Stimulated activated CD4-positive, alpha-beta T cell treated with anti-CD3 and anti-CD28 coated beads, TNF-alpha, amount 100 ng/mL, for 48 hours (primary cell): ENCODE data around the gene ARHGAP26.
A peak's percentile ranks its signal among the peaks of the same experiment; 100 is the strongest.

Source experiments
- DNase-seq, 3 donors: peaks; one replicate each; pipeline ENCODE4 v3.0.0-alpha.2; 2020; ENCODE audit warnings: low read depth in 3 of 3

ARHGAP26 gene

DNA sequence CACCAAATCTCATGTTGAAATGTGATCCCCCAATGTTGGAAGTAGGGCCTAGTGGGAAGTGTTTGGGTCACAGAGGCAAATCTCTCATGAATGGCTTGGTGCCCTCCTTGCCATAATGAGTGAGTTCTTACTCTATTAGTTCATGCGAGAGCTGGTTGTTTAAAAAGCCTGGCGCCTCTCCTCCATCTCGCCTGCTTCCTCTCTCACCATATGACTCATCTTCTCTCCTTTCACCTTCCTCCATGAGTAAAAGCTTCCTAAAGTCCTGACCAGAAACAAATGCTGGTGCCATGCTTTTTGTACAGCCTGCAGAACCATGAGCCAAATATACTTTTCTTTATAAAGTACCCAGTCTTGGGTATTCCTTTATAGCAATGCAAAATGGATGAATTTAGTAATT, 20.9 kb upstream of the ARHGAP26 start:
- DNase-seq: no peak

GRCh38 chr5:142753116-142753631, 17.0 kb upstream of the ARHGAP26 start:
- DNase-seq: no peak

DNA sequence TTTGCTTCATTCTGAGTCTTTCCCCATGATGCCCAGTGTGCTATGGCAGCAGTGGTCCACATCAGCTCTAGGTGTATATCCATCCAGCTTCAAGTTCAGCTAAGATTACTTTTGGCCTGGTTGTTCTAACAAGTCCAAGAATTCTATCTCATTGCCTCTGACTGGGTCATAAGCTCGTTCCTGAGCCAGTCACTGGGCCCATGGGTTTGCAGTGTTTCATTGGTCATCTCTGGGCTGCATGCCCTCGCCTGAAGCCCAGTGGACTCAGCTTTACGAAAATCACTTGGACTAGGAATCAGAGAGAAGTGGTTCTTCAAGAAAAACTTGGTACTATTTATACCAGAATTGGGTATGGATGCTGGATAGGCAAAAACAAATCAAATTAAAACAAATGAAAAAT, 16.1 kb upstream of the ARHGAP26 start:
- DNase-seq: no peak

GRCh38 chr5:142756576-142756975, 13.6 kb upstream of the ARHGAP26 start:
- DNase-seq: no peak

- DNase-seq: no peak
These were observed 12.6 kb upstream of the ARHGAP26 start for GRCh38 chr5:142757564-142757963.

DNA sequence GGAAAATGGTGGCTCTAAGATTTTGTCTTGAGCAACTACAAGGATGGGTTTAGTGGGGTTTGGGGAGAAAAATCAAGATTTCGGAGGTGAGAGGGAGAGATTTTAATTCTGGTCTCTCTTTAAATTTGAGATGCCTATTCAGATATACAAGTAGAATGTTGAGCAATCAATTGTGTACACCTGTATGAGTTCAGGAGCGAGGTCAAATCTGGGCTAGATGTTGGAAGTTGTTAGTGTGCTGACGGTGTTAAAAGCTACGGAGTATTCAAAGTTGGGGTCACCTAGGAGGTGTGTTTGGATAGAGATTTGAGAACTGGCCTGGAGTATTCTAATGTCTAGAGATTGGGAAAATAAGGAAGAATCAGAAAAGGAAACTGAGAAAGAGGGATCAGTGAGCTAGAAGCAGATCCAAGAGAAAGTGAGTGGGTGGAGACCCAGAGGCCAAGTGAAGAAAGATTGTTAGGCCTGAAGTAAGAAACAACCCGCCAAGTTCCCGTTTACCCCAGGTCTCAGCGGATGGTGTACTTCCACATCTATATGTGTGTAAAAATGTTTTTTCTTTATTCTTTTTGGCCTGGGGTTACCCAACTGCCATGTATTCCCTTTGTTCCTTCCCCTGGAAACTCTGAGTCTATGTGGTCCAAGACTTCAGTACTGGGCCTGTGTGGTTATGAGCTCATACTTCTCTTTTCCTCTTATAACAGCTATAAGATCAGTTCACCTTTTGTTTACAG, 11.9 kb upstream of the ARHGAP26 start:
- DNase-seq: no peak

- DNase-seq: no peak
These were observed 11.4 kb upstream of the ARHGAP26 start for GRCh38 chr5:142758796-142759145.

- DNase-seq: no peak
These were observed 6.5 kb upstream of the ARHGAP26 start for GRCh38 chr5:142763701-142764100.

DNA sequence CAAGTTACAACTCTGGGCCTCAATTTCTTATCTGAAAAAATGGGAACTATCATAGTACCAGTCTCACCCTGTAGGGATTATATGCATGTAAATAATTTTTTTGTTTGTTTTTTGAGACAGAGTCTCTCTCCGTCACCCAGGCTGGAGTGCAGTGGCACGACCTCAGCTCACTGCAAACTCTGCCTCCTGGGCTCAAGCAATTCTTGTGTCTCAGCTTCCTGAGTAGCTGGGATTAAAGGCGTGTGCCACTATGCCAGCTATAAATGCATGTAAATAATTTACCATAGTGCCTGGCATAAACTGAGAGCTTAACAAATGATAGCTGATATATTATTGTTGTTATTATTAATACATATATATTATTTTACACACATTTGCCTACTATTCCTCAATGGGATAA, 3.0 kb upstream of the ARHGAP26 start:
- DNase-seq: no peak

- no peak for DNase-seq
These were observed 2.3 kb upstream of the ARHGAP26 start for GRCh38 chr5:142767911-142768310.

DNA sequence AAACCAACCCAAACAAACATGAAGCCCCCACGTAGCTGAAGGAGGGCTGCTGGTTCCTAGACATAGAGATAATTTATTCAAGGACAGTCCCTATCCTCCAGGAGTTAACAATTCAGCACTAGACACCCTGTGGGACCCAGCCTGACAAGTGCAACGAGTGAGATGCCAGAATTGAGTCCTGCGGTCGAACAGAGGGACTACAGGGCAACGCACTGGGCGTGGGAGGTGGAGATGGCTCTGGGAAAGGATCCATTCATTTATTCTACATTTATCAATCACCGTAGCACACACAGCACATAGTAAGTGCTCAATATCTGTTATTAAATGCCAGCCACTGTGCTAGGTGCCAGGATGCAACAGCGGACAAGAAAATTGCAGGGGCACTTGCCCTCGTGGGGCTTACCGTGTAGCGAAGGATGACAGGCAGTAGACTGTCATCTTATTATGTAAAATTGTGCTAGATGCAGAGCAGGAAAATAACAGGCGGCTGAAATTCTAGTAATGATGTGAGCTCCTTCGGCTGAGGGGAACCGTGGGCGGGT, 855 bp upstream of the ARHGAP26 start:
- peak in 1 of 3 donors; percentile 62 for DNase-seq

DNA sequence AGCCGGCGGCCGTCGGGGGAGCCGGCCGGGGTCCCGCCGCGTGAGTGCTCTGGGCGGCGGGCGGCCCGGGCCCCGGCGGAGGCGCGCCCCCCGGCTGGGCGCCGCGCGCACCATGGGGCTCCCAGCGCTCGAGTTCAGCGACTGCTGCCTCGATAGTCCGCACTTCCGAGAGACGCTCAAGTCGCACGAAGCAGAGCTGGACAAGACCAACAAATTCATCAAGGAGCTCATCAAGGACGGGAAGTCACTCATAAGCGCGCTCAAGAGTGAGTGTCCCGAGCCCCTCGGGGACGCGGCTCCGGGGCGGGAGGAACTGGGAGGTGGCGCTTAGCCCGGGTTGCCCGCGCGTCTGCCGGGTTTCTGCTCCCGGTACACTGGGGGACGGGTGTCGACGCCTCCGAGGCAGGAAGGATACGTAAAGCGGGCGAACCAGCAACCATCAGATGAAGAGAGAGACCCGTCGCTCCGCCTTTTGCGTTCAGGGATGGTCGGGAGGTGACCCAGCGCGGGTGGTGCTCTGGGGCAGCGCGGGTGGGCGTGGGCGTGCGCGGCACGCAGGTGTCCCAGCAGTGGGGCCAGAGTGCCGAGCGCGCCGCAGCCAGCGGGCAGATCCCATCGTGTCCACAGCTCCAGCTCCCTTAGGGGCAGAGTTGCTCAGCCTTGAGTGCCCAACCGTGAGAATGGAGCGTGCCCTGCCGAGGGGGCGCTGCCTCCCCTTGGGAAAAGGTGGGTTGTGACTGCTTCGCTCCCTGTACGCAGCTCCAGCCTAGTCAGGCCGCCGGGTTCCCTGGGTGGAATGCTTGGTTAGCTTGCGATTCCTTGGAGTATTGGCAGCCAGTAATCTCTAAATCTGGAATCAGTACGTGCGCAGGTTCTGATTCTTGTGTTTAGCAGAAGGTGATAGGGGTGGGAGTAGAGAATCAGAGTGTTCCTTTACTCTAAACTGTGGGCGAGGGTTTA, 753 bp downstream of the ARHGAP26 start:
- DNase-seq: peak in 2 of 3 donors; percentile 21 to 31

DNA sequence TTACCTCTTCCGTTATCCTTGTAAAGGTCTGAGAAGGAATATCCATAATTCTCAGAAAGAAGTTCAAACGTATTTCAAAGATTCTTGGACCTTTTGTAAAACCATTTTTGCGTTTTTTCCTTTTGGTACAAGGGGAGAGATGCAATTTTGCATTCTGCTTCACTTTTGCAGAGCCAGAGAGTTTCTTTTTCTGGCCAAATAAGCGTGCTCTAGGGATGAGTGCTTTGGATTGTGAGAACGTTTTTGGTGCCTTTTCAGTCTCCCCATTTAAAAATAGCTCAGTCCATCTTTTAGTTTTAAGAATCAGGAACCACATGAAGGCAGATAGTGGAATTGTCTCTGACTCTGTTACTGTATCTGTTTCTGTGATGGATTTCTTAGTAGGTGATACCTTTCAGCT, 1.5 kb downstream of the ARHGAP26 start:
- DNase-seq: no peak

DNA sequence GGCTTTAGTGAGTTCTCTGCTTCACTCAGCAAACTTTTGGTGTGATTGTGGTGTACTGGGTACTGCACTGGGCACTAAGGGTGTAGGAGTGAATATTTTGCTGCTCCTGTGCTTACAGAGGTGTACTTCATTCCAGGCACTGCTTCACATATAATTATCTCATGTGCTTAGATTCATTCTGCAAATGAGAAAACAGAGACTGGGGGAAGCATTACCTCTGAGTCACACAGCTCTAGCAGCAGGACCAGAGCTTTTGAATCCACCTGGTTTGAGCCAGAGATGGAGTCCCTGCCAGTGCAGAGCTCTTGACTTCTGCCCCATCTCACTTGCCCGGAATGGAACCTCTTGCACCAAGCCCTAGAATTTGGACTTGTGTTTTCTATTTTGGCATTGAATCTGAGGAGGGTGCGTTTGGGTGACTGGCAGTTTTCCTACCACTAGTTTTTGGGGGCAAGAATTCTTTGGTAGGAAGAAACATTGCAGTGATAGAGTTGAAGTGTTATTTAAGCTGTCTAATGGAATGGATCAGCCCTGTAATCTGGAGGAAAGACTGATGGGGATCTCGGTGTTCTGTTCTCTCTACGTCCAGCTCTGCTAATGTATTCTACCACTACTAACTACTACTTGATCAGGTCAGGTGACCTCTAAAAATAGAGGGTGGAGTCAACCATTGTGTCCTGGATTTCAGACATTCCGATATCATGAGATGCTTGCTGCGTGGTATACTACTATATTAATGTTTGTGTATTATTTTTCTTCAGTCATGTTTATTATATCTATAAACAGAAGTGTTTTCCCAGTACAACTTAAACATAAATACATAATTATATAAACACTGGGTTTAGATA, 2.5 kb downstream of the ARHGAP26 start:
- no peak for DNase-seq

GRCh38 chr5:142777099-142777498, 6.9 kb downstream of the ARHGAP26 start:
- no peak for DNase-seq

- DNase-seq: no peak
These were observed 7.7 kb downstream of the ARHGAP26 start for GRCh38 chr5:142777850-142778249.

DNA sequence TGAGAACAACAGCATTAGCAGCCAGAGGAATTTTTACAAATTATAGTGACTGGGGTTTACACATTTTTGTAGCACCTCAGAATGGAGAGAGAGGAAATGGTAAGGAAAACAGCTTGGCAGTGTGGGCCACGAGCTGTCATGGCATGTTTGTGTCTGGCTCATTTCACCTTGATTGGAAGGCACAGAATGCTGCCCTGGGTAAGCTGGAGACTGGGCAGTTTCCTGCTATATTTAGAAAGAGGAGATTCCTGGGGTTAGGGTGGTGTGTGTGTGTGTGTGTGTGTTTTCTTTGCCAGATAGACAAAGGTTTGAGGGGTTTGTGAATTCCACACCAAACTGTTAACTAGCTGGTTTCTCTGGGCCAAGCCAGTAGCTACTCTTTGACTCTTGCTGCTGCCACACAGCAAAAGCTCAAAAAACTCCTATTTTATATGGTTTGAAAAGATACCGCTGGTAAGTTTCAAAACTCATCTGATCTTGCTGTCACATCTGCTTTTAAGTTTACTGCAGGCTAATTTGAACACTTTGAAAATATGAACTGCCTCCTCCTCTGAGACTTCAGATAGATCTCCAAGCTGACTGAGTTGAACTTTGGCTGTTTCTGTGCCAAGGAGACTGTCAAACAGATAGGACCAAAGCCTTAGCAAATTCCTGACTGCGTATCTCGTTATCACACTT, 9.1 kb downstream of the ARHGAP26 start:
- no peak for DNase-seq

GRCh38 chr5:142780871-142781270, 10.7 kb downstream of the ARHGAP26 start:
- no peak for DNase-seq

DNA sequence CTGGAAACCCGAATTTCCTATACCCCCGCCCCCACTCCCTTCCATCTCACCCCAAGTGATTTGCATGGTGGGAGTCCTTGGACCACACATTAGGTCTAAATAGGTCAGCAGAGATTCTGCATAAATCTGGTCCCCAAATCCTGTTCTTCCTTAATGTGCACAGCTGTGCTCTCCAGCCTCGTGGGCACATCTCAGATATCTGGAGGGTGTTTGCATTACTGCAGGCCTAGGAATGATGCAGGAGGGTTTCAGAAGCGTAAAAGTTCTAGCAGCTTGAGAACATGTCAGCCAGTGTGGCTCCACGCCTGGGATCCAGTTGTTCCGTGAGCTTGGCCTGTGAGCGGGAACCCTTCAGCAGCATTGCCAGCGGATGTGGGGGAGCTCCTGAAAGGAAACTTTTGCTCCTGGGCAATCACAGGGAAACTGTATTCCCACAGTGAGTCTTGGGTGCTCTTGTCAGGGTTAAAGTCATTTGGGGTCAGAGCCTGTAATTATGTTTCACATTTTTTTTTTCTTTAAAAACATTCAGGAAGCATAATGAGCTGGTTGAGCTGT, 12.9 kb downstream of the ARHGAP26 start:
- no peak for DNase-seq

DNA sequence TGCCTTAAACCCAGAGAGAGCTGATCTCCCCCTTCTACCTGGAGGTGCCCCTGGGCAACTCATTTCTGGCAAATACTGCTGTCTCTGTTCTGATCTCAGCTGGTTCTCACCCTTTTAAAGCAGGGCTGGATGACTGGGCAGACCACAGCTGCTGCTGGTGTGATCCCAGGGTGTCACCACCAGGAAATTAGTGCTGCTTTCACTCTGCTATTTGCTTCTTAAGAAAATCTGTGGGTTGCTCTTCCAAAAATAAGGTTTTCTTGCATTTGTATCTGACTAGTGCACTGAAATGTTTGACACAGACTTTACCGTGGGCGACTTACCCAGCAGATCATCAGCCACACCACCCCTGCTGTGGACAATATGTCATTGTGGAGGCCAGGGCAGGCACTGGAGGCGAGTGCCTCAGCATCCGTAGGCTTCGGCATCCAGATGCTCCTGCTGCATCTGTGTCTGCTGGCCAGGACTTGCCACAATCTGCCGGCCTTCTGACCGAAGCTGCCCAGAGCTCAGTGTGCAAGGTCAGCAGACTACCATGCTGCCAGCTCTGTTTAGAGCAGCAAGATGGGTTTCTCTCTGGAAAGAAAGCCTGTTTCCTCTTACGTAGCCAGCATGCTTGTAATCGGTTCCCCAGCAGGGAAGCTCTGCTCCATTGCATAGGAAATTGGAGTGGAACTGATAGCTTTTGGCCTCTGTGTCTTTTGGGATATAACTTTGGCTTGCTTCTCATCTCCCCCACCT, 13.6 kb downstream of the ARHGAP26 start:
- DNase-seq: peak; percentile 43 to 76 (median 52)
